BLaER1 treated with 17β-estradiol and CSF1 and Interleukin-3, amounts not matched to agents 10 nM and 100 nM (cell line): ENCODE data around the gene PCED1A.

ENCODE experiments used
- H3K27ac ChIP-seq, 11 experiments: shearing (Covaris generic); formaldehyde crosslinking; 2 replicates each; pipeline ENCODE4 v1.8.1; 2022
- H3K27me3 ChIP-seq, 11 experiments: shearing (Covaris generic); formaldehyde crosslinking; 2 replicates each; pipeline ENCODE4 v1.8.1; 2022
- H3K36me3 ChIP-seq, 11 experiments: shearing (Covaris generic); formaldehyde crosslinking; 2 replicates each; pipeline ENCODE4 v1.8.1; 2022
- H3K4me1 ChIP-seq, 10 experiments: shearing (Covaris generic); formaldehyde crosslinking; 2 replicates each; pipeline ENCODE4 v1.8.1; 2022
- H3K4me2 ChIP-seq, 11 experiments: shearing (Covaris generic); formaldehyde crosslinking; 2 replicates each; pipeline ENCODE4 v1.8.1; 2022
- H3K4me3 ChIP-seq, 10 experiments: shearing (Covaris generic); formaldehyde crosslinking; 2 replicates each; pipeline ENCODE4 v1.8.1; 2022
- H3K9ac ChIP-seq, 11 experiments: shearing (Covaris generic); formaldehyde crosslinking; 2 replicates each; pipeline ENCODE4 v1.8.1; 2022
- H3K9me3 ChIP-seq, 11 experiments: shearing (Covaris generic); formaldehyde crosslinking; replicated peaks in 1 of 11; 2 replicates each; pipeline ENCODE4 v1.8.1; 2022
- H4K20me1 ChIP-seq, 11 experiments: shearing (Covaris generic); formaldehyde crosslinking; 2 replicates each; pipeline ENCODE4 v1.8.1; 2022
- Cebpa-rat ChIP-seq, 11 experiments: shearing (Covaris generic); IDR thresholded peaks; 2 replicates each; pipeline ENCODE4 v1.8.1; 2022

The PCED1A gene

DNA sequence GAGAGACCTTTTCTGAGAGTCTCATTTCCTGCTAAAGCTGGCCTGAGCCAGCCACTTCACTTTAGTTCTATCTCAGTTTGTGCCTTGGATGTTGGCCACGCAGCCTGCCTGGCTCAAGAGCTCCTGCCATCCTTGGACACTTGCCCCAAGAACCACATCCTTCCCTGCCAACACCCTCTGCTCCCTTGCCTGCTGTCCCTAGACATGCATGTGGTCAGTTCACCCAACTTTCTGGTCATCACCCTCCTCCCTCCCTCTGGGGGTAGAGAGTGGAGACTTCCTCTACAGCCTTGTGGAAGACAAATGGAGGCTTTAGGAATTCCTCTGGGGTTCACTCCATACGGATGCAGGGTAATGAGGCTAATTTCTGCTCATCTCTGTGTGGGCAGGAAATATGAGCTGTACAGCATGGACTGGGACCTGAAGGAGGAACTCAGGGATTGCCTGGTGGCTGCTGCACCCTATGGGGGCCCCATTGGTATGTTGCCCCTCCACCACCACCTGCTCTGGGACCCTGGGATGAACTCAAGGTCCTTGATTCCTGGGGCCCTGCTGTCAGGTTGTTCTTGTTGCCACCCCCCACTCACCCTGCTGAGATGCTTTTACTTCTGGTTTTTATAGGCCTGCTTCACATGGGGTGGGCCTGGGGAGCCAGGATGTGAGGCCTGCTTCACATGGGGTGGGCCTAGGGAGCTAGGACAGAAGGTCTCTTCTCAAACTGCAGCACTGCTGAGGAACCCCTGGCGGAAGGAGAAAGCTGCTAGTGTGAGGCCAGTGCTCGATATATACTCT, 19.1 kb upstream of the PCED1A start:
- H3K27ac ChIP-seq: no peak overlapping the region
- H3K36me3 ChIP-seq: peaks cover 24 to 57% (median 40%) of the 10 kb centered on the region in 11 experiments
- H3K4me1 ChIP-seq: peaks cover 0 to 13% (median 0%) of the 10 kb centered on the region in 10 experiments; a peak in 7 of 20 replicates
- peak overlapping the region in 4 of 11 experiments; percentile 5 to 34 (median 25); a peak in 4 of 22 replicates for H3K4me2 ChIP-seq
- H3K27me3 ChIP-seq: no peaks in the 10 kb centered on the region
- TF ChIP-seq Cebpa-rat (IDR thresholded peaks at IDR 0.05): no peak
- no peaks in the 10 kb centered on the region for H3K9me3 ChIP-seq
- H3K9ac ChIP-seq: no peak overlapping the region
- peaks cover 0 to 36% (median 4%) of the 10 kb centered on the region in 11 experiments; a peak in 7 of 22 replicates for H4K20me1 ChIP-seq
- H3K4me3 ChIP-seq: no peak overlapping the region

DNA sequence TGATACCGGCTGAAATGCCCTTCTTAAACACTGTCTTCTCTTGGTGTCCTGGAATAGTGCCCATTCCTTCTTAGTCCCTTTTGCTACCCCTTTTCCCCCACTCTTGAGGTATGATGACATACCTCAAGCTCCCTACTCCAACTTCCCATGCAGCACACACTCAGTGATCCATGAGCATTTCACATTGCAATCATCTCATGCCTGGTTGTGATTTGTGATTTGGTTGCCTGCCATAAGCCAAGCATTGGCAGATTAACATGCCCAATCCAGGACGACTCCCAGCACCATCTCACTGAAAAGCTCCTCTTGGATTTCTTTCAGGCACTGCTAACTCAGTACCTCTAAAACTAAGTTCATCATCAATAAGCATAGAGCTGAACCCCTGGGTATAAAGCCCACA, 18.1 kb upstream of the PCED1A start:
- no peak overlapping the region for H3K9ac ChIP-seq
- H3K27ac ChIP-seq: no peak overlapping the region
- 0 out of 22 replicates have a peak overlapping the region, but pooled peaks of 2 of the 11 experiments have one; percentile 33 to 34 for H3K4me2 ChIP-seq
- no peak overlapping the region for H3K4me3 ChIP-seq
- peaks cover 0 to 36% (median 4%) of the 10 kb centered on the region in 11 experiments; a peak in 7 of 22 replicates for H4K20me1 ChIP-seq
- peaks cover 21 to 48% (median 31%) of the 10 kb centered on the region in 11 experiments for H3K36me3 ChIP-seq
- no peaks in the 10 kb centered on the region for H3K27me3 ChIP-seq
- no peaks in the 10 kb centered on the region for H3K9me3 ChIP-seq
- no peak for TF ChIP-seq Cebpa-rat (IDR thresholded peaks at IDR 0.05)
- H3K4me1 ChIP-seq: peaks cover 0 to 13% (median 0%) of the 10 kb centered on the region in 10 experiments; a peak in 7 of 20 replicates

DNA sequence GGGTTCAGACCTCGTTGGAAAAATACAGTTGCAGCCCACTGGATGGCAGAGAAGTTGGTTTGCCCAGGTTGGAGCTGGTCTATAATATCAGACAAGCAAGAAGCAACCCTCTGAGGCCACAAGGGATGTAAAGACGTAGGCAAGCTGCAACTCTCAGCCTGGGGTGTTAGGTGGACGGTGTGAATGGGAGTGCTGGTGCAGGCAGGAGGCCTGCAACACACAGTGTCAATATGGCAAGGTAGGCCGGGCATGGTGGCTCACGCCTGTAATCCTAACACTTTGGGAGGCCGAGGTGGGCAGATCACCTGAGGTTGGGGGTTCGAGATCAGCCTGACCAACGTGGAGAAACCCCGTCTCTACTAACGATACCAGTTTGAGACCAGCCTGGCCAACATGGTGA, 10.6 kb upstream of the PCED1A start:
- H3K9ac ChIP-seq: no peak overlapping the region
- H3K27me3 ChIP-seq: no peaks in the 10 kb centered on the region
- no peak overlapping the region for H3K4me2 ChIP-seq
- no peak overlapping the region for H3K4me3 ChIP-seq
- H3K36me3 ChIP-seq: peaks cover 0 to 15% (median 5%) of the 10 kb centered on the region in 11 experiments; a peak in 5 of 22 replicates
- H4K20me1 ChIP-seq: peaks cover 0 to 26% (median 0%) of the 10 kb centered on the region in 11 experiments; a peak in 4 of 22 replicates
- no peak for TF ChIP-seq Cebpa-rat (IDR thresholded peaks at IDR 0.05)
- peaks cover 0 to 4% (median 0%) of the 10 kb centered on the region in 10 experiments; a peak in 2 of 20 replicates for H3K4me1 ChIP-seq
- no peaks in the 10 kb centered on the region for H3K9me3 ChIP-seq
- H3K27ac ChIP-seq: no peak overlapping the region

DNA sequence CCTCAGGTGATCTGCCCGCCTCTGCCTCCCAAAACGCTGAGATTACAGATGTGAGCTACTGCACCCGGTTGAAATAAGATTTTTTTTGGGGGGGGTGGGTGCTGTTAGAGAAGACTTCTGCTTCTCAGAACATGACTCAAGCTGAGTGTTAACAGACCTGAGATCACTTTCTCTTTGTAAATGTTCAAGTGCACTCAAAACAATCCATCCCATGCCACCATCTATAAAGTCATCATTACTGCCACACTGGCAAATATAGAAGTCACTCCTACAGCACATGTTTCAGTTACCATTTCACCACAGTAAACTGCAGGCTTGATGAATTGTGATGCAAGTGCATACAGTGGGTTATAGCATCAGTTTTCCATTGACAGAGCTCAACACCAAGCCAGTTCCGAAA, 9.1 kb upstream of the PCED1A start:
- H3K27ac ChIP-seq: no peak overlapping the region
- H3K36me3 ChIP-seq: peaks cover 0 to 15% (median 5%) of the 10 kb centered on the region in 11 experiments; a peak in 5 of 22 replicates
- no peaks in the 10 kb centered on the region for H3K27me3 ChIP-seq
- H3K9me3 ChIP-seq: no peaks in the 10 kb centered on the region
- H3K4me2 ChIP-seq: no peak overlapping the region
- peaks cover 0 to 4% (median 0%) of the 10 kb centered on the region in 10 experiments; a peak in 2 of 20 replicates for H3K4me1 ChIP-seq
- no peak overlapping the region for H3K9ac ChIP-seq
- H3K4me3 ChIP-seq: no peak overlapping the region
- peaks cover 0 to 23% (median 0%) of the 10 kb centered on the region in 11 experiments; a peak in 3 of 22 replicates for H4K20me1 ChIP-seq
- no peak for TF ChIP-seq Cebpa-rat (IDR thresholded peaks at IDR 0.05)

DNA sequence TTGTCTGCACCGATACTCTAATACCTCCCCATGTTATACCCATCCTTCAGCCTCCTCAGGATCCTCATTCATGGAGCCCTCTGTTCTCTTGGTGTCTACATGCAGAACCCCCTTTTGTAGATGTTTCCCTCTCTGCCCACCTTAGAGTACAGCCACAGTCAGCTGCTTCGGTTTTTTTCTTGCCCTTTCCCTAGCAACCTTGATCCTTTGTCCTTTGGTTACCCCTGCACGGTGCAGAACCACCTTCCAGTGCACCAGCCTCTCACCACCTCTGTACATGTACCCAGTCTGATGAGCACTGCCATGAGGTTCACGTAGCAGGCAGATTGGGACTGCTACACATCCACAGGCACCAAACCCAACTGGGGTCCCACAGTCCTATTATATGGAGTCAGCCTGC, 7.3 kb upstream of the PCED1A start:
- no peak for TF ChIP-seq Cebpa-rat (IDR thresholded peaks at IDR 0.05)
- H4K20me1 ChIP-seq: peaks cover 0 to 31% (median 0%) of the 10 kb centered on the region in 11 experiments; a peak in 4 of 22 replicates
- no peak overlapping the region for H3K9ac ChIP-seq
- no peak overlapping the region for H3K27ac ChIP-seq
- peaks cover 0 to 4% (median 0%) of the 10 kb centered on the region in 10 experiments; a peak in 2 of 20 replicates for H3K4me1 ChIP-seq
- H3K36me3 ChIP-seq: peaks cover 0 to 28% (median 5%) of the 10 kb centered on the region in 11 experiments; a peak in 6 of 22 replicates
- H3K4me2 ChIP-seq: no peak overlapping the region
- H3K27me3 ChIP-seq: no peaks in the 10 kb centered on the region
- no peak overlapping the region for H3K4me3 ChIP-seq
- no peaks in the 10 kb centered on the region for H3K9me3 ChIP-seq

DNA sequence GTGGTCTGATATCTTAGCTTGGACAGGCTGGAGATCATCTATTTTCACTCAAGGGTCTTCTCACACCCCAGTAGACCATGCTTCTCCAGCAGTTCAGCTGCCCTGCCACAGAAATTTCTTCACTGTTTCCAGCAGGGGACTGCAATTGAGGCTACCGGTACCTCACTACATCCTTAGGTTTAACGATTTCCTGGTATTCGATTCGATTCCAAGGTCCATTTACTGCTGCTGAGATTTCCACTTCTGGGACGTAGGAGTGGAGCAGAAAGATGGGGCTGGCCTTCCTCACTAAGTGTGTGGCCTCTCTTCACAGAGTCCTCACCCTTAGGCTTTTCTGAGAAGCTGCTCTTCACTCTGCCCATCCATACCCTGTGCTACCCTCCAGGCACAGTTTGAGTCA, 6.2 kb upstream of the PCED1A start:
- H3K9ac ChIP-seq: no peak overlapping the region
- no peak overlapping the region for H3K4me2 ChIP-seq
- peaks cover 0 to 28% (median 5%) of the 10 kb centered on the region in 11 experiments; a peak in 6 of 22 replicates for H3K36me3 ChIP-seq
- no peak overlapping the region for H3K27ac ChIP-seq
- peaks cover 2 to 6% (median 3%) of the 10 kb centered on the region in 10 experiments for H3K4me1 ChIP-seq
- TF ChIP-seq Cebpa-rat (IDR thresholded peaks at IDR 0.05): no peak
- H3K27me3 ChIP-seq: no peaks in the 10 kb centered on the region
- peaks cover 0 to 21% (median 0%) of the 10 kb centered on the region in 11 experiments; a peak in 4 of 22 replicates for H4K20me1 ChIP-seq
- no peaks in the 10 kb centered on the region for H3K9me3 ChIP-seq
- no peak overlapping the region for H3K4me3 ChIP-seq

DNA sequence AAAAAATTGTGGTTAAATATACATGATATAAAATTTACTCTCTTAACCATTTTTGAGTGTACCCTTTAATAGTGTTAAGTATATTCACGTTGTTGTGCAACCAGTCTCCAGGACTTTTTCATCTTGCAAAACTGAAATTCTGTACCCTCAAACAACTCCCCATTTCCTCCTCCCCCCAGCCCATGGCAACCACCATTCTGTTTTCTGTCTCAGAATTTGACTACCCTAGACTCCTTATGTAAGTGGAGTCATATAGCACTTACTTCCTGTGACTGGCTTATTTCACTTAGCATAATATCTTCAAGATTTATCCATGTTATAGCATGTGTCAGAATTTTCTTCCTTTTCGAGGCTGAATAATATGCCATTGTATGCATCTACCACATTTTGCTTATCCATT, 5.2 kb upstream of the PCED1A start:
- Histone ChIP-seq H3K4me2 (no peak overlapping the region), H3K4me3 (no peak overlapping the region), H3K9ac (no peak overlapping the region), H4K20me1 (peaks cover 0 to 21% (median 0%) of the 10 kb centered on the region in 11 experiments; a peak in 4 of 22 replicates), H3K36me3 (peaks cover 0 to 28% (median 5%) of the 10 kb centered on the region in 11 experiments; a peak in 6 of 22 replicates), H3K27ac (no peak overlapping the region), H3K27me3 (no peaks in the 10 kb centered on the region), H3K9me3 (no peaks in the 10 kb centered on the region), H3K4me1 (peaks cover 8 to 12% (median 9%) of the 10 kb centered on the region in 10 experiments)
- TF ChIP-seq Cebpa-rat (IDR thresholded peaks at IDR 0.05): no peak

DNA sequence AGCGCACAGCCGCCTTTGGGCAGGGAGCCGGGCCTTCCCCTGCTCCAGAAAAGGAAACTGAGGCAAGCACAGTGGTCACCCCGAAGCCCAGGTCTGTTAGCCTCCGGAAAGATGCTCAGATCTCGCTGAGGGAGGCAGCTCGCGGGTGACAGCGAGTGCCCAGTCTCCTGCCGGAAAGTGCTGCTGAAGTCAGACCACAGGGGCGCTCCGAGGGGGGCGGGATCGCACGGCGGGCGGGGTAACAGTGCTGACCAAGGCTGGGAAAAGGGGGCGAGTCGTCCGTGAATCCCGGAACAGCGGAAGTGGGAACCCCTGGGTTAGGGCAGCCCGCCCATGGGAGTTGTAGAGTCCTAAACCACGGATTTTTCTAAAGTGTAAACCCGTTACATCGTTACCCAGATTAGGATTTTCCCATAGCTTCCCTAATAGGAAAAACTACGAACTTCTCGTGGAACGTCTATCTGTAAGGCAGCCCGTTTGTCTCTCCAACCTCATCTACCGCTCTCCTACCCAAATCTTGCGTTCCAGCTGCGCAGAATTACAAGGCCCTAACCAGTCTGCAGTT, 594 bp upstream of the PCED1A start:
- no peaks in the 10 kb centered on the region for H3K9me3 ChIP-seq
- H3K27me3 ChIP-seq: no peaks in the 10 kb centered on the region
- peaks cover 0 to 13% (median 0%) of the 10 kb centered on the region in 11 experiments; a peak in 2 of 22 replicates for H3K36me3 ChIP-seq
- no peak for TF ChIP-seq Cebpa-rat (IDR thresholded peaks at IDR 0.05)
- H3K4me1 ChIP-seq: peaks cover 39 to 48% (median 42%) of the 10 kb centered on the region in 10 experiments
- H3K27ac ChIP-seq: peak overlapping the region; percentile 40 to 98 (median 93); a peak in 21 of 22 replicates
- peak overlapping the region; percentile 79 to 94 (median 91) for H3K4me2 ChIP-seq
- H3K4me3 ChIP-seq: peak overlapping the region; percentile 70 to 89 (median 80)
- H3K9ac ChIP-seq: peak overlapping the region; percentile 76 to 93 (median 88)
- peaks cover 0 to 9% (median 0%) of the 10 kb centered on the region in 11 experiments; a peak in 4 of 22 replicates for H4K20me1 ChIP-seq
